GM15510 (cell line): ENCODE data around the gene GNAI3.
A peak's percentile ranks its signal among the peaks of the same experiment; 100 is the strongest.

Experiments used
- POLR2A ChIP-seq: IDR thresholded peaks from 3 replicates; pipeline ENCODE4 v1.6.1; 2011; ENCODE audit warnings: borderline replicate concordance; ENCODE audit not compliant: insufficient read length; ENCODE audit errors: extremely low read depth

Gene GNAI3

GRCh38 chr1:109655615-109656519 is 107.5 kb downstream of the GNAI3 start, which contains the start of gene GSTM4:
TSS of gene GSTM4 (plus strand) at chr1:109656099. CDS start at chr1:109656390, 291 bp downstream.
- TF ChIP-seq POLR2A = peak; percentile 48

GRCh38 chr1:109657395-109657794 is 109.0 kb downstream of the GNAI3 start:
- no peak for TF ChIP-seq POLR2A

DNA sequence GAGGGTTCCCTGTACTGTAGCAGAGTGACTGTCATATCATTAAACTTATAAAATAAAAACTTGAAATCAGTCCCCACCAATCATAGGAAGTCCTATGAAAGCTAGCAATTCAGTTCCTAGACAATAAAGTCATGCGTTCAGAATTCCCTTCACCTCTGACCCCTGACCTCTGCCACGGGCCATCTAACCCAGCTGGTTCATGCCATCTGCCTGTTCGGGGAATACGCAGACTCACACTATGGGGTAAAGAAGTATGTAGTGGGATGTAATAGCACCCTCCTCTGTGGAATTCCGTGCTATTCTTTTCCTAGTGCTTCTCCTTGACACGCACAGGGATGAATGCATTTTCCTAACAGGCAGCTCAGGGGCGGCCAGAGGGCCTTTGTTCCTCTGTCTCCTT is 109.6 kb downstream of the GNAI3 start:
- no peak for TF ChIP-seq POLR2A

- no peak for TF ChIP-seq POLR2A
Measured at GRCh38 chr1:109658533-109659042, 110.2 kb downstream of the GNAI3 start.

GRCh38 chr1:109659145-109659544 is 110.7 kb downstream of the GNAI3 start:
- no peak for TF ChIP-seq POLR2A

DNA sequence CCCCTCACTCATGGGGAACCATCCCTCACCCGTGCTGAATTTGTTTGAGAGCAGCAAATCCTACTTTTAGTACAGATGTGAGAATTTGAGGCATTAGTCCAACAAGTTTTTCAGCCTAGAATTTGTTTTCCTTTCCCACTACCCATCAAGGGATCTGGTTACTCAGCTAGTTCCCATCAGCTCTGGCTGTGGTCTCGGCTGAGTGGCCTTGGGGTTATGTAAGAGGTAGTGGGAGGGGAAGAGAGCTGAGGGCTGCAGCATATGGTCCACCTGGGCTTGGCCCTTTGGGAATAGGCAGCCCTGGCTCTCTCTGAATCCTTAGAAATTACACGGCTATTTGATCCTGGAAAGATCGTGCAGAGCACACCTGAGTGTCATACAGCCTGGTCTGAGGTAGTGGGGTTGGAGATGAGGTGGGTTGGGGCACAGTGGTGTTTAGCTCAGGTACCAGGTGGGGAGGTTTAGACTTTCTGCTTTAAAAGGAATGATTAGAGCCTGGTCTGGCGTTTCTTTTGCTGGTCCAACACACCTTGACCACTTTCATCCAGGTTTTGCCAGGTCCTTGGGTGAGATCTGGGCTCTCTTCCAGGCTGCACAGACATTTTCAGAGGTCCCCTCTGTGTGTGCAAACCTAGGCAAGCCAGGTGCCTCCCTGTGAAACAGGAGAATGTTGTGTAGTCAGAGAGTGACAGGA is 111.7 kb downstream of the GNAI3 start:
- TF ChIP-seq POLR2A = no peak

GRCh38 chr1:109661391-109661790 is 113.0 kb downstream of the GNAI3 start:
- no peak for TF ChIP-seq POLR2A

GRCh38 chr1:109664671-109665070 is 116.3 kb downstream of the GNAI3 start:
- no peak for TF ChIP-seq POLR2A

DNA sequence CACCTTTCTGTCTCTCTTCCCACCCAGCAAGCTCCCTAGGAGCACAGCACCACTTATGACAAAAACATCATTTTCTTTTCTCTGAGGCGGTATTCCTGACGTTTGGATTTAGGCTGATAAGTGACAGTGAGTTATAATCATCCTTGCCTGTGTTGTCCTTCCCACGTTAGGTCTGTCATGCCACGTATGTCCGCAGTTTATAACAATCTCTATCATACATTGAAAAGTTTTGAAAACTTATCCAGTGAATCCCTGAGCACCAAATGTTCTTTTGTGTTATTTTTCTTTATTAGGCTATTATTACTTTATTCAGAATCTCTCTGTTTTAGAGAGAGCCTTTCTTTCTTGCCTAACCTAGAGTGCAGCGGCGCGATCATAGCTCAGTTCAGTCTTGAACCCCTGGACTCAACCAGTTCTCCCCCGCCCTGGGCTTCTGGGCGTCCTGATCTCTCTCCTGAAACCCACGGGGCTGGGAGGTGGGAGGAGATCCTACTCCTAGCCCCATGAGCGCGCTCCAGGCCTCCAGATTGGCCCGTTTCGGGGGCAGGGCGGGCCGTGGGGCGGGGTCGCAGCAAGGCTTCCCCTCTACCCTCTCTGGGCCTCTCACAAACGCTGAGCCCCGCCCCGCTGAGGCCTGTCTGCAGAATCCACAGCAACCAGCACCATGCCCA is 119.2 kb downstream of the GNAI3 start, which contains the start of gene GSTM2:
Gene GSTM2 (plus strand): TSS at position 606 of the 671 bp plus-strand sequence. CDS start 59 bp downstream, at position 665.
- no peak for TF ChIP-seq POLR2A
